ENCODE measurements around the gene EPC1.
A peak's percentile ranks its signal among the peaks of the same experiment; 100 is the strongest.
"Not testable (repeated sequence)": the region's sequence is repeated elsewhere in the genome, so short reads cannot be mapped to it uniquely, and the experiment has no call there.

The EPC1 gene

DNA sequence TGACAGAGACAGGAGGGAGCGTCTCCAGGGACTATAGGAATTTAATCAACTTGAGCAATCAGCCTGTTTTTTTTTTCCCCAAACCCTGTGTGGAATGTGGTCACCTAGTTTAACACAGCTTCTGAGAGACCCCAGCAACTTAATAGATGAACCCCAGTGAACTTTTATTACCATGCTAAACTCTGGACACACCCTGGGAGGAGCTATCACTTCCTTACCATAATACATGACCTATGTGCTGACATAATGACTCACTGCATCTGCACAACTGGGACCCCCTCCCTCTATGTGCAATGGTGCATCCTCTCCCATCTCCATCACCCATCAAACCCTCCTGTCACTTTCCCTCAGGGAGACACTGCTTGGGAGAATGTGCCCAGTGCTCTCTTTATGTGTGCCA is 83.7 kb downstream of the EPC1 start:
- TF ChIP-seq, protein P1, sequence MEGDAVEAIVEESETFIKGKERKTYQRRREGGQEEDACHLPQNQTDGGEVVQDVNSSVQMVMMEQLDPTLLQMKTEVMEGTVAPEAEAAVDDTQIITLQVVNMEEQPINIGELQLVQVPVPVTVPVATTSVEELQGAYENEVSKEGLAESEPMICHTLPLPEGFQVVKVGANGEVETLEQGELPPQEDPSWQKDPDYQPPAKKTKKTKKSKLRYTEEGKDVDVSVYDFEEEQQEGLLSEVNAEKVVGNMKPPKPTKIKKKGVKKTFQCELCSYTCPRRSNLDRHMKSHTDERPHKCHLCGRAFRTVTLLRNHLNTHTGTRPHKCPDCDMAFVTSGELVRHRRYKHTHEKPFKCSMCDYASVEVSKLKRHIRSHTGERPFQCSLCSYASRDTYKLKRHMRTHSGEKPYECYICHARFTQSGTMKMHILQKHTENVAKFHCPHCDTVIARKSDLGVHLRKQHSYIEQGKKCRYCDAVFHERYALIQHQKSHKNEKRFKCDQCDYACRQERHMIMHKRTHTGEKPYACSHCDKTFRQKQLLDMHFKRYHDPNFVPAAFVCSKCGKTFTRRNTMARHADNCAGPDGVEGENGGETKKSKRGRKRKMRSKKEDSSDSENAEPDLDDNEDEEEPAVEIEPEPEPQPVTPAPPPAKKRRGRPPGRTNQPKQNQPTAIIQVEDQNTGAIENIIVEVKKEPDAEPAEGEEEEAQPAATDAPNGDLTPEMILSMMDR (IDR thresholded peaks at IDR 0.05): no peak
- Histone ChIP-seq H3K27me3 (no peaks in the 10 kb centered on the region), H3K9me3 (no peaks in the 10 kb centered on the region), H3K4me1 (ENCODE audit: control insufficient read depth in 1 of 2, insufficient read depth in 1 of 2, low read depth in 1 of 2, low read length in 1 of 2) (no peaks in the 10 kb centered on the region), H3K27ac (no peak overlapping the region), H3K4me3 (ENCODE audit: low read depth in 1 of 2, low read length in 1 of 2) (no peak overlapping the region), H3K36me3 (peaks cover 15% of the 10 kb centered on the region)

DNA sequence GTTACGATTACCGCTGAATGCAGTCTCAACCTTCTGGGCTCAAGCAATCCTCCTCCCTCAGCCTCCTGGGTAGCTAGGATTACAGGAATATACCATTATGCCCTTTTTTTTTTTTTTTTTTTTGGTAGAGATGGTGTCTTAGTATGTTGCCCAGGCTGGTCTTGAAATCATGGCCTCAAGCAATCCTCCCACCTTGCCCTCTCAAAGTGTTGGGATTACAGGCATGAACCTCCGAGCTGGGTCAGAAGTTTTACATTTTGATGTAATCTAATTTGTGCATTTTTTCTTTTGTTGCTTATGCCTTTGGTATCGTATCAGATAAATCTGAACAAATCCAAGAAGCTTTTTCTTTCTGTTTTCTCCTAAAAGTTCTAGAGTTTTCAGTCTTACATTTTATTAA is 87.4 kb downstream of the EPC1 start:
- Histone ChIP-seq H3K36me3 (no peaks in the 10 kb centered on the region), H3K27me3 (no peaks in the 10 kb centered on the region), H3K9me3 (no peaks in the 10 kb centered on the region), H3K4me1 (ENCODE audit: control insufficient read depth in 1 of 2, insufficient read depth in 1 of 2, low read depth in 1 of 2, low read length in 1 of 2) (peaks cover 5 to 8% of the 10 kb centered on the region in 2 experiments), H3K4me3 (ENCODE audit: low read depth in 1 of 2, low read length in 1 of 2) (no peak overlapping the region), H3K27ac (no peak overlapping the region)
- TF ChIP-seq, protein P1 (IDR thresholded peaks at IDR 0.05): no peak

DNA sequence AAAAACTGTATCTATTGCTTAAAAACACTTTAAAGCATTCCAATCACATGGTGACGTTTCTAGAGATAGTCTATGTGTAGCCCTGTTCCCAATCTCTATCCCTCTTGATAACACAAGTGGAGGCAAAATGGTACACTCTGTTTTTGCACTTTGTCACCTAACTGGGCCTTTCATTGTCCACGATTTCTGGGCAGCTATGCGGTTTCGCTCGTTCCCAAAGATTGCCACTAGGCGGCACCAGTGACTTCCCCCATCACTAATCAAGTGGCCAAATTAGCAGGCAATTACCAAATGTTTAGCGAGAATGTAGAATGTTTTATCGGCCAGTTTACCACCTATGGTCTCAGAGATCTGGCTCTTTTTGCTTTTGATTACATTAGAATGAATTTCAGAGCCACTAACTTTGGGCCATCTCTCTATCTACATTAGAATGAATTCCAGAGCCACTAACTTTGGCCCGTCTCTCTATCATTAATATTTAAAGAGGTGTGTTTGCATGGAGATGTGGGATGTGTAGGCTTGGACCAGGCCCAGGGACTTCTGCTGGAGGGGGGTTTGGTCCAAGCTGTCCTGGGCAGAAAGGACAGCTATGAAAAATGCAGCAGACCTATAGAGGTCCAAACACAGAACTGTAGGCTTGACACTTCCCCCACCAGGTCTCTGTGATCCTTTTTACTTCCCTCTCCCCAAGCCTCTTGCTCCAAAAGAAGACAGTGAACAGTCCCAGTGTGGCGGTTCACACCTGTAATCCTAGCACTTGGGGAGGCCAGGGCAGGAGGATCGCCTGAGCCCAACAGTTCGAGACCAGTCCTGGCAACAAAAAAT is 90.1 kb downstream of the EPC1 start:
- H3K4me1 ChIP-seq (ENCODE audit: control insufficient read depth in 1 of 2, insufficient read depth in 1 of 2, low read depth in 1 of 2, low read length in 1 of 2): peaks cover 5 to 8% of the 10 kb centered on the region in 2 experiments
- TF ChIP-seq, protein P1 (IDR thresholded peaks at IDR 0.05): peak; percentile 84
- no peaks in the 10 kb centered on the region for H3K36me3 ChIP-seq
- no peaks in the 10 kb centered on the region for H3K27me3 ChIP-seq
- no peak overlapping the region for H3K4me3 ChIP-seq (ENCODE audit: low read depth in 1 of 2, low read length in 1 of 2)
- no peak overlapping the region for H3K27ac ChIP-seq
- no peaks in the 10 kb centered on the region for H3K9me3 ChIP-seq

DNA sequence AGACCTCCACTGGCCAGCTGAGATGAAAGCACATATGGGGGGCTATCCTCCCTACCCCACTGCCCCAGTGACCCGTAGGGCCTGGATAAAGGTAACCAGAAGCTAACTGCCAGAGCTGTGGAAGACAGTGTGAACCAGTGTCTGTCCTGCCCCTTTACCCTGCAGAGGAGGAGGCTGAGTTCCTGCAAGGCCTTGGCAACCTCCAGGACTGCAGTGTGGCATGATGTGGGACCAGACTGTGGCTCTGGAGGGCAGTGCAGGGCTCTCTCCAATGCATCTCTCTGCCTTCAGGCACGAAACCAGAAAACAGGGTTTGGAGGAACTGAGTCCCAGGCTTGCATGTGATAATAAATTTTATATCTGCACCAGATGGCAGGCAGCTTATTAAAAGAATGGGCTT is 93.1 kb downstream of the EPC1 start:
- TF ChIP-seq, protein P1 (IDR thresholded peaks at IDR 0.05): no peak
- Histone ChIP-seq H3K4me1 (ENCODE audit: control insufficient read depth in 1 of 2, insufficient read depth in 1 of 2, low read depth in 1 of 2, low read length in 1 of 2) (peaks cover 5 to 8% of the 10 kb centered on the region in 2 experiments), H3K27ac (no peak overlapping the region), H3K9me3 (no peaks in the 10 kb centered on the region), H3K36me3 (no peaks in the 10 kb centered on the region), H3K4me3 (ENCODE audit: low read depth in 1 of 2, low read length in 1 of 2) (no peak overlapping the region), H3K27me3 (no peaks in the 10 kb centered on the region)

DNA sequence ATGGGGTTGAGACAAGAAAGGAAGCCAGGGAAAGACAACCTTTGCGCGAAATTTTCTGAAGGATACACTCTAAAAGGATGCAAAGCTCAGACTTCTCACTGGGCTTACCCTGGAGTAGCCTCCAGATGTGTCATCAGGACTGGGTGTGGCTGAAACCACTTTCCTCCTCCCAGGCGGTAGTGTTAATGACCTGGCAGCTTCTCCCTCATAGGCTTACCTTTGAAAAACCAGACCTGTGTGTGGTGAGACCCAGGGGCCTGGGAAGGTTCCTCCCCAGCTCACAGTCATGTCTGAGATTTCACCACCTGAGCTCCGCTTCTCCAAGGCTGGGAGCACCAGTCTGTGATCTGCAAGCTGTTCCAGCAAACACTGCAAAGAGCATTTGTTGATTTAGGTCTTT is 93.7 kb downstream of the EPC1 start:
- Histone ChIP-seq H3K4me1 (ENCODE audit: control insufficient read depth in 1 of 2, insufficient read depth in 1 of 2, low read depth in 1 of 2, low read length in 1 of 2) (peaks cover 5 to 8% of the 10 kb centered on the region in 2 experiments), H3K36me3 (no peaks in the 10 kb centered on the region), H3K9me3 (no peaks in the 10 kb centered on the region), H3K4me3 (ENCODE audit: low read depth in 1 of 2, low read length in 1 of 2) (no peak overlapping the region), H3K27ac (no peak overlapping the region), H3K27me3 (no peaks in the 10 kb centered on the region)
- TF ChIP-seq, protein P1 (IDR thresholded peaks at IDR 0.05): no peak

DNA sequence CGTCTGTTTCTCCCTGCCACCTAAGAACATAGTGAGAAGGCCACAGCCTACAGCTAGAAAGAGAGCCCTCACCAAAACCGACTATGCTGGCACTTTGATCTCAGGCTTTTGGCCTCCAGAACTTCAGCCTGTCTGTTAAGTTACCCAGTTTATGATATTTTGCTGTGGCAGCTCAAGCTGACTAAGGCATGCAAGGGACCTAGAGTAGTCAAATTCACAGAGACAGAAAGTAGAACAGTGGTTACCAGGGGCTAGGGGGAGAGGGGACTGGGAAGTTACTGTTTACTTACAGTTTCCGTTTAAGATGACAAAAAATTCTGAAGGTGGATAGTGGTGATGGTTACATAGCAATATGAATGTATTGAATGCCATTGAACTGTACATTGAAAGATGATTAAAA is 96.5 kb downstream of the EPC1 start:
- not testable (repeated sequence) for H3K9me3 ChIP-seq; H3K4me3 ChIP-seq (ENCODE audit: low read depth in 1 of 2, low read length in 1 of 2); H3K4me1 ChIP-seq (ENCODE audit: control insufficient read depth in 1 of 2, insufficient read depth in 1 of 2, low read depth in 1 of 2, low read length in 1 of 2); H3K27ac ChIP-seq; H3K36me3 ChIP-seq; H3K27me3 ChIP-seq
